ENCODE measurements around the gene FARSA. TPM values are rescaled to one million over a fixed set of nuclear protein-coding genes. Genes with fewer than 3 reads are reported as not detected.
"Not testable (repeated sequence)": the region's sequence is repeated elsewhere in the genome, so short reads cannot be mapped to it uniquely, and the experiment has no call there.

The FARSA gene
- total RNA-seq, 2 experiments from 2014 or later, result 77.9 to 82.8 TPM

GRCh38 chr19:12896460-12896859 lies 37.1 kb downstream of the FARSA start:
- no peak for DNase-seq
- CTCF ChIA-PET, result interaction anchor here (0.6 to 1.5 kb wide), 2 partner anchors 69 to 81 kb away, joined by 3 to 4 read pairs; no protein-coding TSS in a partner anchor
- Mint-ChIP-seq H3K27me3 (ENCODE audit: low read depth) (no peaks in the 10 kb centered on the region), H3K27ac (no peak overlapping the region), H3K36me3 (ENCODE audit: low read depth) (peaks cover 11% of the 10 kb centered on the region), H3K4me3 (no peak overlapping the region), H3K4me1 (ENCODE audit: low read depth) (peaks cover 13% of the 10 kb centered on the region), H3K9me3 (no peaks in the 10 kb centered on the region)
- intact Hi-C loops (cut with micrococcal nuclease), result no loop called here

GRCh38 chr19:12893582-12893981 lies 39.9 kb downstream of the FARSA start:
- intact Hi-C loops (cut with micrococcal nuclease), result no loop called here
- H3K4me3 Mint-ChIP-seq, result peak overlapping the region; percentile 43
- H3K27me3 Mint-ChIP-seq (ENCODE audit: low read depth), result no peaks in the 10 kb centered on the region
- CTCF ChIA-PET, result interaction anchor here (0.6 kb wide), 1 partner anchor 289 kb away, joined by 4 read pairs; no protein-coding TSS in a partner anchor
- no peak for DNase-seq
- H3K9me3 Mint-ChIP-seq, result no peaks in the 10 kb centered on the region
- peaks cover 22% of the 10 kb centered on the region for H3K4me1 Mint-ChIP-seq (ENCODE audit: low read depth)
- H3K27ac Mint-ChIP-seq, result no peak overlapping the region
- peaks cover 11% of the 10 kb centered on the region for H3K36me3 Mint-ChIP-seq (ENCODE audit: low read depth)

GRCh38 chr19:12891553-12892021 lies 41.9 kb downstream of the FARSA start:
- Mint-ChIP-seq H3K4me3 (peak overlapping the region; percentile 93), H3K4me1 (ENCODE audit: low read depth) (peaks cover 22% of the 10 kb centered on the region), H3K27ac (peak overlapping the region; percentile 73), H3K27me3 (ENCODE audit: low read depth) (no peaks in the 10 kb centered on the region), H3K9me3 (no peaks in the 10 kb centered on the region), H3K36me3 (ENCODE audit: low read depth) (peaks cover 8% of the 10 kb centered on the region)
- no peak for DNase-seq
- CTCF ChIA-PET, result interaction anchor here (0.6 kb wide), 1 partner anchor 61 kb away, joined by 3 read pairs; no protein-coding TSS in a partner anchor
- intact Hi-C loops (cut with micrococcal nuclease), result loop anchor here (1.0 to 2.0 kb wide), 2 partner anchors 27 to 47 kb away; partner anchors contain the start of genes CALR and SYCE2

- Mint-ChIP-seq H3K9me3 (no peaks in the 10 kb centered on the region), H3K27me3 (ENCODE audit: low read depth) (no peaks in the 10 kb centered on the region), H3K4me3 (peak within 1 kb of the TSS; percentile 93), H3K36me3 (ENCODE audit: low read depth) (peaks cover 8% of the 10 kb centered on the region), H3K27ac (peak within 1 kb of the TSS; percentile 73), H3K4me1 (ENCODE audit: low read depth) (peaks cover 25% of the 10 kb centered on the region)
- intact Hi-C loops (cut with micrococcal nuclease), result loop anchor here (1.0 to 2.0 kb wide), 2 partner anchors 28 to 47 kb away; partner anchors contain the start of genes CALR and SYCE2
- DNase-seq, result peak; percentile 98
- CTCF ChIA-PET, result interaction anchor here (0.6 to 1.9 kb wide), 6 partner anchors 34 to 143 kb away, joined by 3 to 11 read pairs (median 3); no protein-coding TSS in a partner anchor
These were observed 42.5 kb downstream of the FARSA start, which contains the start of gene GCDH for GRCh38 chr19:12890787-12891552. GCDH (plus strand) TSS chr19:12891160; CDS start chr19:12891305, 145 bp downstream.

- not testable (repeated sequence) for H3K27me3 Mint-ChIP-seq (ENCODE audit: low read depth); DNase-seq; H3K36me3 Mint-ChIP-seq (ENCODE audit: low read depth); H3K9me3 Mint-ChIP-seq
- CTCF ChIA-PET, result interaction anchor here (0.6 to 1.9 kb wide), 4 partner anchors 65 to 144 kb away, joined by 3 to 11 read pairs (median 4); no protein-coding TSS in a partner anchor
- Mint-ChIP-seq H3K27ac (peak overlapping the region; percentile 73), H3K4me1 (ENCODE audit: low read depth) (peaks cover 25% of the 10 kb centered on the region), H3K4me3 (peak overlapping the region; percentile 93)
- intact Hi-C loops (cut with micrococcal nuclease), result loop anchor here (2.0 kb wide), 1 partner anchor 28 kb away; the partner anchor contains the start of gene SYCE2
These were observed 43.2 kb downstream of the FARSA start for GRCh38 chr19:12890299-12890786.

- intact Hi-C loops (cut with micrococcal nuclease), result no loop called here
- Mint-ChIP-seq H3K4me1 (ENCODE audit: low read depth) (peaks cover 27% of the 10 kb centered on the region), H3K4me3 (no peak overlapping the region), H3K36me3 (ENCODE audit: low read depth) (peaks cover under 1% of the 10 kb centered on the region), H3K27me3 (ENCODE audit: low read depth) (no peaks in the 10 kb centered on the region), H3K27ac (no peak overlapping the region), H3K9me3 (peaks cover 7% of the 10 kb centered on the region)
- CTCF ChIA-PET, result interaction anchor here (0.5 to 2.1 kb wide), 4 partner anchors 75 to 209 kb away, joined by 4 to 10 read pairs (median 4); no protein-coding TSS in a partner anchor
- DNase-seq, result no peak
These were observed 45.4 kb downstream of the FARSA start for GRCh38 chr19:12888006-12888603.

GRCh38 chr19:12886969-12887747 lies 46.4 kb downstream of the FARSA start, which contains the start of gene KLF1:
KLF1 (minus strand) TSS chr19:12887201; CDS start chr19:12887140, 61 bp downstream.
- Mint-ChIP-seq H3K9me3 (peaks cover 7% of the 10 kb centered on the region), H3K27me3 (ENCODE audit: low read depth) (no peaks in the 10 kb centered on the region), H3K4me1 (ENCODE audit: low read depth) (peaks cover 28% of the 10 kb centered on the region), H3K4me3 (peak within 1 kb of the TSS; percentile 57), H3K27ac (no peak within 1 kb of the TSS), H3K36me3 (ENCODE audit: low read depth) (no peaks in the 10 kb centered on the region)
- CTCF ChIA-PET, result interaction anchor here (1.1 to 2.1 kb wide), 3 partner anchors 76 to 78 kb away, joined by 5 to 10 read pairs (median 7); no protein-coding TSS in a partner anchor
- intact Hi-C loops (cut with micrococcal nuclease), result no loop called here
- no peak for DNase-seq

GRCh38 chr19:12886651-12886968 lies 46.9 kb downstream of the FARSA start:
- Mint-ChIP-seq H3K27me3 (ENCODE audit: low read depth) (no peaks in the 10 kb centered on the region), H3K27ac (no peak overlapping the region)
- intact Hi-C loops (cut with micrococcal nuclease), result no loop called here

GRCh38 chr19:12885749-12886650 lies 47.5 kb downstream of the FARSA start:
- no peak for DNase-seq
- Mint-ChIP-seq H3K36me3 (ENCODE audit: low read depth) (no peaks in the 10 kb centered on the region), H3K27me3 (ENCODE audit: low read depth) (no peaks in the 10 kb centered on the region), H3K9me3 (peaks cover 7% of the 10 kb centered on the region), H3K27ac (no peak overlapping the region), H3K4me1 (ENCODE audit: low read depth) (peaks cover 23% of the 10 kb centered on the region), H3K4me3 (peak overlapping the region; percentile 57)
- CTCF ChIA-PET, result interaction anchor here (0.6 to 4.2 kb wide), 13 partner anchors 9 to 1923 kb away, joined by 3 to 42 read pairs (median 5); no protein-coding TSS in a partner anchor
- intact Hi-C loops (cut with micrococcal nuclease), result loop anchor here (1.0 kb wide), 4 partner anchors 47 to 80 kb away; partner anchors contain the start of genes FARSA, RAD23A and RNASEH2A

More at GRCh38 chr19:12886651-12886968, 46.9 kb downstream of the FARSA start:
- DNase-seq, result no peak
- H3K4me3 Mint-ChIP-seq, result peak overlapping the region; percentile 57
- peaks cover 27% of the 10 kb centered on the region for H3K4me1 Mint-ChIP-seq (ENCODE audit: low read depth)
- H3K36me3 Mint-ChIP-seq (ENCODE audit: low read depth), result no peaks in the 10 kb centered on the region
- H3K9me3 Mint-ChIP-seq, result peaks cover 7% of the 10 kb centered on the region
- CTCF ChIA-PET, result interaction anchor here (1.1 to 2.1 kb wide), 2 partner anchors 77 to 79 kb away, joined by 7 to 10 read pairs; no protein-coding TSS in a partner anchor

- peaks cover 7% of the 10 kb centered on the region for H3K9me3 Mint-ChIP-seq
- H3K27ac Mint-ChIP-seq, result peak overlapping the region; percentile 81
These were observed 48.4 kb downstream of the FARSA start for GRCh38 chr19:12884926-12885748.

More at GRCh38 chr19:12884926-12885748, 48.4 kb downstream of the FARSA start:
- CTCF ChIA-PET, result interaction anchor here (0.6 to 4.2 kb wide), 15 partner anchors 8 to 1922 kb away, joined by 3 to 42 read pairs (median 4); no protein-coding TSS in a partner anchor
- peak overlapping the region; percentile 86 for H3K4me3 Mint-ChIP-seq
- peak; percentile 95 for DNase-seq
- intact Hi-C loops (cut with micrococcal nuclease), result loop anchor here (1.0 to 5.0 kb wide), 5 partner anchors 48 to 212 kb away; partner anchors contain the start of genes FARSA, RAD23A and RNASEH2A
- H3K27me3 Mint-ChIP-seq (ENCODE audit: low read depth), result no peaks in the 10 kb centered on the region
- H3K4me1 Mint-ChIP-seq (ENCODE audit: low read depth), result peaks cover 22% of the 10 kb centered on the region
- no peaks in the 10 kb centered on the region for H3K36me3 Mint-ChIP-seq (ENCODE audit: low read depth)
